SK-N-MC (cell line): ENCODE measurements around the gene KIF16B.

Experiments used
- EZH2 ChIP-seq: fragments of 200-600 bp; sonication (generic); IDR thresholded peaks from one replicate; pipeline ENCODE4 v1.6.1; 2017; ENCODE audit warnings: antibody characterized with exemption
- FOXP2 ChIP-seq: optimal IDR thresholded peaks from 2 replicates; pipeline ENCODE3; 2011; ENCODE audit warnings: mild to moderate bottlenecking, moderate library complexity; ENCODE audit not compliant: insufficient read depth; ENCODE audit errors: extremely low read length, control extremely low read depth
- POLR2AphosphoS5 ChIP-seq: IDR thresholded peaks from 2 replicates; pipeline ENCODE4 v1.6.1; 2012; ENCODE audit warnings: mild to moderate bottlenecking, low read depth, low read length, borderline replicate concordance

- TF ChIP-seq EZH2 (no peak), POLR2AphosphoS5 (no peak), FOXP2 (no peak)
Measured at GRCh38 chr20:16314320-16314719, 258.9 kb downstream of the KIF16B start.
